ENCODE results near the gene GNAI3. TPM values are rescaled to one million over a fixed set of nuclear protein-coding genes. Genes with fewer than 3 reads are reported as not detected.

GNAI3 gene
- total and polyA plus RNA-seq, 2 of the 13 experiments (the other 11 are each of a cell fraction or from before 2014, with no cell fraction given): 4.3 to 9.0 TPM

DNA sequence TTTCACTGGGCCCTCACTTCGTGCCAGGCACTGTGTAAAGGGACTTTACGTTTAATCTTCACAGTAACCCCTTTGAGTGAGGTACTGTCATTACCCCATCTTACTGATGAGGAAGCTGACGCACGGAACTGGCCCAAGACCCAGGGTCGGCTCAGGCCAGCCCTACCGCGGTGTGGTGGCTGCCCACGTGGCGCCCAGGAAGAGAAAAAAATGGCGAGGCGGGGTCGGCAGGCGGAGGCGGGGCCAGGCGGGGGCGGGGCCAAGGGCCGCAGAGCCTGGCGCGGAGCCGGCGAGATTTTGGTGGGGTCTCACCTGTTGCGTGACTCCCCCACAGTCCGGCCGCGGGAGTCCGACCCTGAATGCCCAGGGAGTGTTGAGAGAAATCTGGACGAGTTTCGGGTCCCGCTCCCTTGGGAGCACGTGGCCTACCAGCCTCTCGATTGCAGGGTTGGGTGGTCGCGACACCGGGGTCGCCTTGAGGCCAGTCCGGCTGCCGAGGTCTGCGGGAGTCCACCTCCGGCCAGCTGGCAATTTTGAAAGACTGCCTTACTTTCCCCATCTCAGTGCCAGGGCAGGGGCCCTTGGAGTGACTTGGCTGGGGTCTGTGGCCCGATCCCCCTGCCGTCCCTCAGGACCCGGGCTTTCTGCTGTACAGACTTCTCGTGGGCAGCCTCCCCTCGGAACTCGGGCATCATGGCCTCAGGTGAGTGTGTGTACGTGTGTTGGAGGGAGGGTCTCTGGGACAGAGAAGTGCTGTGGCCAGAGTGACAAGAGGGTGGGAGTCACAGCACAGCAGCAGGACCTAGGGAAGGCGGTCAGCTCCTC, 71.4 kb downstream of the GNAI3 start, which contains the start of the genes AMPD2 and GNAT2 (continued):
- TF ChIP-seq, protein P1, sequence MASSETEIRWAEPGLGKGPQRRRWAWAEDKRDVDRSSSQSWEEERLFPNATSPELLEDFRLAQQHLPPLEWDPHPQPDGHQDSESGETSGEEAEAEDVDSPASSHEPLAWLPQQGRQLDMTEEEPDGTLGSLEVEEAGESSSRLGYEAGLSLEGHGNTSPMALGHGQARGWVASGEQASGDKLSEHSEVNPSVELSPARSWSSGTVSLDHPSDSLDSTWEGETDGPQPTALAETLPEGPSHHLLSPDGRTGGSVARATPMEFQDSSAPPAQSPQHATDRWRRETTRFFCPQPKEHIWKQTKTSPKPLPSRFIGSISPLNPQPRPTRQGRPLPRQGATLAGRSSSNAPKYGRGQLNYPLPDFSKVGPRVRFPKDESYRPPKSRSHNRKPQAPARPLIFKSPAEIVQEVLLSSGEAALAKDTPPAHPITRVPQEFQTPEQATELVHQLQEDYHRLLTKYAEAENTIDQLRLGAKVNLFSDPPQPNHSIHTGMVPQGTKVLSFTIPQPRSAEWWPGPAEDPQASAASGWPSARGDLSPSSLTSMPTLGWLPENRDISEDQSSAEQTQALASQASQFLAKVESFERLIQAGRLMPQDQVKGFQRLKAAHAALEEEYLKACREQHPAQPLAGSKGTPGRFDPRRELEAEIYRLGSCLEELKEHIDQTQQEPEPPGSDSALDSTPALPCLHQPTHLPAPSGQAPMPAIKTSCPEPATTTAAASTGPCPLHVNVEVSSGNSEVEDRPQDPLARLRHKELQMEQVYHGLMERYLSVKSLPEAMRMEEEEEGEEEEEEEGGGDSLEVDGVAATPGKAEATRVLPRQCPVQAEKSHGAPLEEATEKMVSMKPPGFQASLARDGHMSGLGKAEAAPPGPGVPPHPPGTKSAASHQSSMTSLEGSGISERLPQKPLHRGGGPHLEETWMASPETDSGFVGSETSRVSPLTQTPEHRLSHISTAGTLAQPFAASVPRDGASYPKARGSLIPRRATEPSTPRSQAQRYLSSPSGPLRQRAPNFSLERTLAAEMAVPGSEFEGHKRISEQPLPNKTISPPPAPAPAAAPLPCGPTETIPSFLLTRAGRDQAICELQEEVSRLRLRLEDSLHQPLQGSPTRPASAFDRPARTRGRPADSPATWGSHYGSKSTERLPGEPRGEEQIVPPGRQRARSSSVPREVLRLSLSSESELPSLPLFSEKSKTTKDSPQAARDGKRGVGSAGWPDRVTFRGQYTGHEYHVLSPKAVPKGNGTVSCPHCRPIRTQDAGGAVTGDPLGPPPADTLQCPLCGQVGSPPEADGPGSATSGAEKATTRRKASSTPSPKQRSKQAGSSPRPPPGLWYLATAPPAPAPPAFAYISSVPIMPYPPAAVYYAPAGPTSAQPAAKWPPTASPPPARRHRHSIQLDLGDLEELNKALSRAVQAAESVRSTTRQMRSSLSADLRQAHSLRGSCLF (CRISPR knock-in tag; IDR thresholded peaks at IDR 0.05; ENCODE audit: borderline replicate concordance): no peak
- TF ChIP-seq ZNF616 (CRISPR knock-in tag; IDR thresholded peaks at IDR 0.05; ENCODE audit: low read depth) (no peak), KLF15 (CRISPR knock-in tag; IDR thresholded peaks at IDR 0.05; ENCODE audit: borderline replicate concordance) (no peak), ZNF3 (CRISPR knock-in tag; IDR thresholded peaks at IDR 0.05) (no peak), SMAD9 (CRISPR knock-in tag; IDR thresholded peaks at IDR 0.05) (peak; percentile 60; the same call in 1 of the 2 replicates), TOE1 (CRISPR knock-in tag; IDR thresholded peaks at IDR 0.05) (no peak), CREM (IDR thresholded peaks at IDR 0.05) (no peak), CREM (CRISPR knock-in tag; IDR thresholded peaks at IDR 0.05) (no peak), SAFB2 (CRISPR knock-in tag; IDR thresholded peaks at IDR 0.05; ENCODE audit: borderline replicate concordance, low read depth) (no peak), BORCS8-MEF2B (CRISPR knock-in tag; IDR thresholded peaks at IDR 0.05) (no peak; the same call in 1 of the 2 replicates), ZSCAN12 (CRISPR knock-in tag; IDR thresholded peaks at IDR 0.05) (no peak), SMAD3 (CRISPR knock-in tag; IDR thresholded peaks at IDR 0.05) (no peak)
- TF ChIP-seq, protein P2, sequence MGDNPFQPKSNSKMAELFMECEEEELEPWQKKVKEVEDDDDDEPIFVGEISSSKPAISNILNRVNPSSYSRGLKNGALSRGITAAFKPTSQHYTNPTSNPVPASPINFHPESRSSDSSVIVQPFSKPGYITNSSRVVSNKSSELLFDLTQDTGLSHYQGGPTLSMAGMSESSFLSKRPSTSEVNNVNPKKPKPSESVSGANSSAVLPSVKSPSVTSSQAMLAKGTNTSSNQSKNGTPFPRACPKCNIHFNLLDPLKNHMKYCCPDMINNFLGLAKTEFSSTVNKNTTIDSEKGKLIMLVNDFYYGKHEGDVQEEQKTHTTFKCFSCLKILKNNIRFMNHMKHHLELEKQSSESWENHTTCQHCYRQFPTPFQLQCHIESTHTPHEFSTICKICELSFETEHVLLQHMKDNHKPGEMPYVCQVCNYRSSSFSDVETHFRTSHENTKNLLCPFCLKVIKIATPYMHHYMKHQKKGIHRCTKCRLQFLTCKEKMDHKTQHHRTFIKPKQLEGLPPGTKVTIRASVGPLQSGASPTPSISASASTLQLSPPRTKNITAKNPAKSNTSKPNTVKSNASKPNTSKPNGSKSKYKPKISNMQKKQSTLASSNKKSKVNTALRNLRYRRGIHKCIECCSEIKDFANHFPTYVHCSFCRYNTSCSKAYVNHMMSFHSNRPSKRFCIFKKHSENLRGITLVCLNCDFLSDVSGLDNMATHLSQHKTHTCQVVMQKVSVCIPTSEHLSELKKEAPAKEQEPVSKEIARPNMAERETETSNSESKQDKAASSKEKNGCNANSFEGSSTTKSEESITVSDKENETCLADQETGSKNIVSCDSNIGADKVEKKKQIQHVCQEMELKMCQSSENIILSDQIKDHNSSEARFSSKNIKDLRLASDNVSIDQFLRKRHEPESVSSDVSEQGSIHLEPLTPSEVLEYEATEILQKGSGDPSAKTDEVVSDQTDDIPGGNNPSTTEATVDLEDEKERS (CRISPR knock-in tag; IDR thresholded peaks at IDR 0.05): no peak
- TF ChIP-seq, protein P3, sequence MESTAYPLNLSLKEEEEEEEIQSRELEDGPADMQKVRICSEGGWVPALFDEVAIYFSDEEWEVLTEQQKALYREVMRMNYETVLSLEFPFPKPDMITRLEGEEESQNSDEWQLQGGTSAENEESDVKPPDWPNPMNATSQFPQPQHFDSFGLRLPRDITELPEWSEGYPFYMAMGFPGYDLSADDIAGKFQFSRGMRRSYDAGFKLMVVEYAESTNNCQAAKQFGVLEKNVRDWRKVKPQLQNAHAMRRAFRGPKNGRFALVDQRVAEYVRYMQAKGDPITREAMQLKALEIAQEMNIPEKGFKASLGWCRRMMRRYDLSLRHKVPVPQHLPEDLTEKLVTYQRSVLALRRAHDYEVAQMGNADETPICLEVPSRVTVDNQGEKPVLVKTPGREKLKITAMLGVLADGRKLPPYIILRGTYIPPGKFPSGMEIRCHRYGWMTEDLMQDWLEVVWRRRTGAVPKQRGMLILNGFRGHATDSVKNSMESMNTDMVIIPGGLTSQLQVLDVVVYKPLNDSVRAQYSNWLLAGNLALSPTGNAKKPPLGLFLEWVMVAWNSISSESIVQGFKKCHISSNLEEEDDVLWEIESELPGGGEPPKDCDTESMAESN (CRISPR knock-in tag; conservative IDR thresholded peaks at IDR 0.05): peak; percentile 46; the same call in 1 of the 2 replicates
- TF ChIP-seq, protein P4, sequence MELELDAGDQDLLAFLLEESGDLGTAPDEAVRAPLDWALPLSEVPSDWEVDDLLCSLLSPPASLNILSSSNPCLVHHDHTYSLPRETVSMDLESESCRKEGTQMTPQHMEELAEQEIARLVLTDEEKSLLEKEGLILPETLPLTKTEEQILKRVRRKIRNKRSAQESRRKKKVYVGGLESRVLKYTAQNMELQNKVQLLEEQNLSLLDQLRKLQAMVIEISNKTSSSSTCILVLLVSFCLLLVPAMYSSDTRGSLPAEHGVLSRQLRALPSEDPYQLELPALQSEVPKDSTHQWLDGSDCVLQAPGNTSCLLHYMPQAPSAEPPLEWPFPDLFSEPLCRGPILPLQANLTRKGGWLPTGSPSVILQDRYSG (CRISPR knock-in tag; IDR thresholded peaks at IDR 0.05): no peak; the same call in none of the 2 replicates
- TF ChIP-seq, protein P5, sequence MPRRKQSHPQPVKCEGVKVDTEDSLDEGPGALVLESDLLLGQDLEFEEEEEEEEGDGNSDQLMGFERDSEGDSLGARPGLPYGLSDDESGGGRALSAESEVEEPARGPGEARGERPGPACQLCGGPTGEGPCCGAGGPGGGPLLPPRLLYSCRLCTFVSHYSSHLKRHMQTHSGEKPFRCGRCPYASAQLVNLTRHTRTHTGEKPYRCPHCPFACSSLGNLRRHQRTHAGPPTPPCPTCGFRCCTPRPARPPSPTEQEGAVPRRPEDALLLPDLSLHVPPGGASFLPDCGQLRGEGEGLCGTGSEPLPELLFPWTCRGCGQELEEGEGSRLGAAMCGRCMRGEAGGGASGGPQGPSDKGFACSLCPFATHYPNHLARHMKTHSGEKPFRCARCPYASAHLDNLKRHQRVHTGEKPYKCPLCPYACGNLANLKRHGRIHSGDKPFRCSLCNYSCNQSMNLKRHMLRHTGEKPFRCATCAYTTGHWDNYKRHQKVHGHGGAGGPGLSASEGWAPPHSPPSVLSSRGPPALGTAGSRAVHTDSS (CRISPR knock-in tag; conservative IDR thresholded peaks at IDR 0.05): no peak
